A673 (cell line): ENCODE data around the gene MTF2. TPM values are rescaled to one million over a fixed set of nuclear protein-coding genes. Genes with fewer than 3 reads are reported as not detected.

ENCODE experiments used
- BruUV-seq: library from RNA; stranded (reverse); fragments of 400-500 nt; replicated peaks from 2 replicates; lab custom pipeline; 2021; lab: Mats Ljungman, UMichigan
- CTCF ChIA-PET: fragments of 300-600 bp; sonication (Branson Sonifier 250); formaldehyde crosslinking; loops from one replicate; lab custom pipeline; 2022; ENCODE audit warnings: antibody characterized with exemption; lab: Charles Lee
- POLR2A ChIA-PET: fragments of 300-600 bp; sonication (Branson Sonifier 250); formaldehyde crosslinking; loops from one replicate; lab custom pipeline; 2022; ENCODE audit warnings: antibody characterized with exemption; ENCODE audit not compliant: low non-redundant PET; lab: Charles Lee
- DNase-seq: peaks from one replicate; pipeline ENCODE4 v3.0.0-alpha.2; 2015; ENCODE audit warnings: low spot score
- H3K27ac ChIP-seq: fragments of 200-600 bp; sonication (generic); 2 replicates; pipeline ENCODE4 v1.5.1; 2016; ENCODE audit warnings: mixed run types, low read depth, mild to moderate bottlenecking, mixed read lengths, antibody characterized with exemption, low read length; ENCODE audit not compliant: poor library complexity, severe bottlenecking
- H3K27me3 ChIP-seq: fragments of 200-600 bp; sonication (generic); replicated peaks from 2 replicates; pipeline ENCODE4 v1.6.1; 2017; ENCODE audit warnings: mixed run types, low read depth, mild to moderate bottlenecking, mixed read lengths, antibody characterized with exemption, low read length; ENCODE audit not compliant: insufficient read depth, poor library complexity
- H3K36me3 ChIP-seq: fragments of 200-600 bp; sonication (generic); 2 replicates; pipeline ENCODE4 v1.6.1; 2016; ENCODE audit warnings: mixed run types, mild to moderate bottlenecking, mixed read lengths, antibody characterized with exemption, low read length; ENCODE audit not compliant: insufficient read depth, poor library complexity, severe bottlenecking
- H3K4me1 ChIP-seq: fragments of 200-600 bp; sonication (generic); 2 replicates; pipeline ENCODE4 v1.6.1; 2017; ENCODE audit warnings: mixed run types, mild to moderate bottlenecking, mixed read lengths, antibody characterized with exemption, low read length; ENCODE audit not compliant: insufficient read depth, poor library complexity, severe bottlenecking
- H3K4me3 ChIP-seq: fragments of 200-600 bp; sonication (generic); 2 replicates; pipeline ENCODE4 v1.5.1; 2016; ENCODE audit warnings: low read depth, mixed run types, mild to moderate bottlenecking, mixed read lengths, low read length; ENCODE audit not compliant: poor library complexity, severe bottlenecking
- H3K9me3 ChIP-seq: fragments of 200-600 bp; sonication (generic); 2 replicates; pipeline ENCODE4 v1.6.1; 2016; ENCODE audit warnings: mixed run types, low read depth, mild to moderate bottlenecking, mixed read lengths, antibody characterized with exemption, low read length; ENCODE audit not compliant: poor library complexity, severe bottlenecking
- EZH2 ChIP-seq: fragments of 200-600 bp; sonication (generic); IDR thresholded peaks from 2 replicates; pipeline ENCODE4 v1.6.1; 2017; ENCODE audit warnings: borderline replicate concordance, low read depth, mild to moderate bottlenecking, mixed read lengths, antibody characterized with exemption, low read length; ENCODE audit not compliant: poor library complexity, severe bottlenecking
- intact Hi-C: fragments of 100-400 bp; cut with micrococcal nuclease; formaldehyde crosslinking; loops from one replicate; pipeline ENCODE4 v1.10.0; 2022; ENCODE audit not compliant: unreplicated experiment
- total RNA-seq: library from RNA; stranded (reverse); gene quantifications from 2 replicates; pipeline ENCODE4 v1.2.3, GENCODE V29; 2021
- TF ChIP-seq, protein P1 (sequence below): fragments of 300-800, 200-600 bp; sonication (generic); conservative IDR thresholded peaks from 2 replicates; pipeline ENCODE4 v1.5.1; 2017; ENCODE audit warnings: low read depth, mild to moderate bottlenecking, antibody characterized with exemption, low read length, moderate library complexity, mixed read lengths

Gene MTF2
- total RNA-seq, 1 experiment from 2014 or later = 68.5 TPM

DNA sequence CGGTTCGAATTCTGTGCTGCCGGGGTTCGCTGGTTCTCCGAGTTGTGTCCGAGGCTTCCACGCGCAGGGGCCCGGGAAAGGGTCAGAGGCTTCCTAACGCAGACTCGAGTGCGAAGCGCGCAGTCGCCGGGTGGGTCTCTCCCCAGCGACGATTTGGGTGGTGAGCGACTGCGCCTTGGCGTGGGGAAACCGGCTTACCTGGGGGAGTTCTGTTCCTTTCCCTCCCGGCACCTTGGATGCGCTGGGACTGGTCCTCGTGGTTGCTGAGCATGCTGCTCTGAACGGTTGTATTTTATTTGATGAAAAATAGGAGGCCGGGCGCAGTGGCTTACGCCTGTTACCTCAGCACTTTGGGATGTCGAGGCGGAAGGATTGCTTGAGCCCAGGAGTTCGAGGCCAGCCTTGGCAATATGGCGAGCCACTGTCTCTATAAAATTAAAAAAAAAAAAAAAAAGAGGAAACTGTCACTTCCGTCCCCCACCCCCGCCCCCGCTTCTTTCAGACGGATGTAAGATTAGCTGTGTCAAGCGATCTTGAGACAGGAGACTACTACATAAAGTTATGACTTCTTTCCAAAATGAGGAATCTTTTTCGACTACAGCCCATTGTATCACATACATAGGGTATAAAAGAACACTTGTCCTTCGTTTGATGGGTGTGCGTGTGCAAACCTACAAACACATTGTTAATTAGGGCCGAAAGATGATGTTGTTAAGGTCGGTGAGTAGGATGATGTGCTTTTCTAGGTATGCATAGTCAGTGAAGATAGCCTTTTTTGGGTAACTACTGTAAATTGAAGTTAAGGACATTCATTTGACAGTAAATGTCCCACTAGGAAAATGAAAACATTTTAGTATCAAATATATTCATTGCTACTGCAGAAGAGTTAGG, 101.9 kb downstream of the MTF2 start, which contains the start of gene CCDC18:
CCDC18 (plus strand) TSS at position 2 of the 891 bp plus-strand sequence. CDS start 2,638 bp downstream, outside the sequence.
- BruUV-seq = TSS peak; percentile 52
- intact Hi-C loops = loop anchor here (2.0 kb wide), 1 partner anchor 100 kb away; no protein-coding TSS in a partner anchor
- CTCF ChIA-PET = no interaction called here
- Histone ChIP-seq H3K27ac (peak within 1 kb of the TSS; percentile 93), H3K4me1 (peaks cover 33% of the 10 kb centered on the region), H3K4me3 (peak within 1 kb of the TSS; percentile 76), H3K27me3 (no peaks in the 10 kb centered on the region), H3K9me3 (no peaks in the 10 kb centered on the region), H3K36me3 (peaks cover 6% of the 10 kb centered on the region)
- POLR2A ChIA-PET = interaction anchor here (0.5 to 0.7 kb wide), 2 partner anchors 102 to 165 kb away, joined by 3 to 4 read pairs; partner anchors contain the start of gene DR1
- DNase-seq = peak; percentile 77
- TF ChIP-seq EZH2 = no peak
- TF ChIP-seq, protein P1, sequence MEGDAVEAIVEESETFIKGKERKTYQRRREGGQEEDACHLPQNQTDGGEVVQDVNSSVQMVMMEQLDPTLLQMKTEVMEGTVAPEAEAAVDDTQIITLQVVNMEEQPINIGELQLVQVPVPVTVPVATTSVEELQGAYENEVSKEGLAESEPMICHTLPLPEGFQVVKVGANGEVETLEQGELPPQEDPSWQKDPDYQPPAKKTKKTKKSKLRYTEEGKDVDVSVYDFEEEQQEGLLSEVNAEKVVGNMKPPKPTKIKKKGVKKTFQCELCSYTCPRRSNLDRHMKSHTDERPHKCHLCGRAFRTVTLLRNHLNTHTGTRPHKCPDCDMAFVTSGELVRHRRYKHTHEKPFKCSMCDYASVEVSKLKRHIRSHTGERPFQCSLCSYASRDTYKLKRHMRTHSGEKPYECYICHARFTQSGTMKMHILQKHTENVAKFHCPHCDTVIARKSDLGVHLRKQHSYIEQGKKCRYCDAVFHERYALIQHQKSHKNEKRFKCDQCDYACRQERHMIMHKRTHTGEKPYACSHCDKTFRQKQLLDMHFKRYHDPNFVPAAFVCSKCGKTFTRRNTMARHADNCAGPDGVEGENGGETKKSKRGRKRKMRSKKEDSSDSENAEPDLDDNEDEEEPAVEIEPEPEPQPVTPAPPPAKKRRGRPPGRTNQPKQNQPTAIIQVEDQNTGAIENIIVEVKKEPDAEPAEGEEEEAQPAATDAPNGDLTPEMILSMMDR = no peak

DNA sequence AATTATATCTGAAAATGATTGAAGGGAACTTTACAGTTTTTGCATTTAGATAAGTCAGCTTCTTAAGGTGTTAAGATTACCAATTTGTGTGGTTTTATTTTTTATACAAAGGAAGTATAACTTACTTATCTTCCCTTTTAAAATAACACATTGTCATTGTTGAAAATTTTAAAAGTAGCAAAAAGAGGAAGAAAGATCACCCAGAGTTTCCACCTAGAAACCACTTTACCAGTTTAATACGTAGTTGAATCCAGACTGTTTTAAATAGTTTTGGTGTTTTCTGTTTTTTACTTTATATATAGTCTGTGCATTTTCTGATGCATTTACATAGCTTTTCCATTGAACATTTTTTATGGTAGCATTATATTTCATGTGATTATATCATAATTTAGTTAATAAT, 107.6 kb downstream of the MTF2 start:
- CTCF ChIA-PET = no interaction called here
- no TSS peak for BruUV-seq

More for the DNA sequence above, 107.6 kb downstream of the MTF2 start:
- intact Hi-C loops = no loop called here
- TF ChIP-seq, protein P1 = no peak
- TF ChIP-seq EZH2 = no peak
- POLR2A ChIA-PET = no interaction called here
- H3K36me3 ChIP-seq = peaks cover 24% of the 10 kb centered on the region
- no peak overlapping the region for H3K27ac ChIP-seq
- H3K4me1 ChIP-seq = peaks cover 21% of the 10 kb centered on the region
- H3K4me3 ChIP-seq = no peak overlapping the region
- DNase-seq = no peak
- no peaks in the 10 kb centered on the region for H3K27me3 ChIP-seq
- H3K9me3 ChIP-seq = no peaks in the 10 kb centered on the region

Other genes starting within 250 kb of the MTF2 start
- gene RPL5, start 247.2 kb upstream of the MTF2 start, total RNA-seq = 1,348 and 1,415 TPM in 2 replicates
- 10.3 and 10.9 TPM in 2 replicates for gene DIPK1A, start 117.8 kb upstream of the MTF2 start, total RNA-seq
- 45.5 and 52.6 TPM in 2 replicates for gene TMED5, start 101.1 kb downstream of the MTF2 start, total RNA-seq
- gene CCDC18, start 101.4 kb downstream of the MTF2 start, total RNA-seq = 22.1 and 25.9 TPM in 2 replicates